ENCODE data around the gene SLC9B2.

Gene SLC9B2

GRCh38 chr4:103075894-103076746, 441 bp downstream of the SLC9B2 start:
- peak; percentile 30 to 50 for DNase-seq (ENCODE audit: low read depth in 2 of 2)

- no peak for DNase-seq (ENCODE audit: low read depth in 2 of 2)
Observed at GRCh38 chr4:103075435-103075893, 1.1 kb downstream of the SLC9B2 start.

DNA sequence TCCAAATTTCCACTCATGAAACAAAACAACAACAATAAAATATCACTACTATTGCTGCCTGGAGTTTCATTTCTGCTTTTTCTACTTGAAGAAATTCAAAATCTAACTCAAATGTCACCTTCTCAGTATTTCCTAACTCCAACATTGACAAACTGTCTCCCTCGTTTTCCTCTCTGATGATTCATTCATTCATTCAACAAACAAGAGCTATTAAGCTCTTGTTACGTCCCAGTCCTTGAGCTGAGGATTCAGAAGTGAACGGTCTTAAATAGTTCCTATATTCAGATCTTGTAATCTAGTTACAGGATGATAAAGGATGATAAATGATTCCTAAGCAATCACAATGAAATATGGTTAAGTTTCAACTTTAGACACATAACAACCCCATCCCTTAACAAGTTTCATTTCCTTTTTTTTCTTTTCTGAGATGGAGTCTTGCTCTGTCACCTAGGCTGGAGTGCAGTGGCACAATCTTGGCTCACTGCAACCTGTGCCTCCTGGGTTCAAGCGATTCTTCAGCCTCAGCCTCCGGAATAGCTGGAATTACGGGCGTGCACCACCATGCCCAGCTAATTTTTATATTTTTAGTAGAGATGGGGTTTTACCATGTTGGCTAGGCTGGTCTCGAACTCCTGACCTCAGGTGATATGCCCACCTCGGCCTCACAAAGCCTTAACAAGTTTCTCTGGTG, 1.7 kb downstream of the SLC9B2 start:
- no peak for DNase-seq (ENCODE audit: low read depth in 2 of 2)

DNA sequence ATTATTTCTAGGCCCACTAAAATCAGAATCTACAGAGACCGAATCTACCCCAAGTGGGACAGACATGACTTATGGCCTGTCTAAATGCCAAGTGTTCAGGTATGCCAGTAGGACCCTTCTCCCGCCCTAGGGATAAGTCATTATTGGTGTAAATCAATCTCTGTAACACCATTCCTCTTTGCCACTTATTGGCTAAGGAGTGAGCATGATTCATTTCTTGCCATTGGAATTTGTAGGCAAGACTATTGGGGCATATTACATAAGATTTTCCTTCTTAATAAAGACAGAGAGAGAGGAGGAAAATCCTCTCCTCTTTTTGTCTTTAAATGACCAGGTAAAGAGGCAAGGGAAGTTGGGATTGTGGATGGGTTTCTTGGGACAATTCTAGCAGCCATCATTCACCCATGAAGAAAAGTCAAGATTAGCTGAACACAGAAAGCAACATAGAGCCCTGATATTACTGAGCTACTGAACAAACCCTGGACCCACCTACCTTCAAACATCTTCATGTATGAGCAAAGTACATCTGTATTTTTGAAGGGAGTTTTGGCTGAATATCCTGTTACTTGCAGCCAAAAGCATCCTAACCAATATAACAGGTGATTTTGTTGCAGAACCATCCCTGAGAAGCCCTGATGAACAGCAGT, 2.6 kb downstream of the SLC9B2 start:
- no peak for DNase-seq (ENCODE audit: low read depth in 2 of 2)

DNA sequence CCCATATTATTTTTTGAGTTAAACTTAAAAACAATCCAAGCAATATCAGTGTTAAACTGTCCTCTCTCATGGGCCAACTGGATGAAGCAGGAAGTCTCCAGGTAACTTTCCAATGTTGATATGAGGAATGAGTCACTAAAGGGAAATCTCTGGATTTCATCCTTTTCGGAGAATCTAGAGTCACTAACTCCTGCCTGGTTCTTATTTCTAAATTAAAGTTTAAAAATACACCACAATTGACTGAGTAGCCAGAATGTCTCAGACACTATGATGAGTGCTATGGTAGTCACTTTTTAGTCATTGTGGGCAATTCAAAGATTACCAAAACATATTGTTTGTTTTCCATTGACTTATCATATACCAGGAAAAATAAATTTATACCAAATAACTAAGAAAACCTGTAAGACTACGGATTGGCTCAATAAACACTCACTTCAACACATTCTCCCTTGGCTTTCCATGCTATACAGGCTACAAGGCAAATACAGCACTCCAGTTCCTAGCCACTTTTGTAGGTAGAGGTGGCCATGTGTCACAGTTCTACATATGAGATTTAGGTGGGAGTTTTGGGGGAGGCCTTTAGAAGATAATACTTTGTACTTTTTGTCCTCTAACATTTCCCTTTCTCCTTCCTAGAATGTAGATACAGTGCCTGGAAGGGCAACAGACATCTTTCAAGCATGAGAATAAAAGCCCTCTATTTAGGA, 8.6 kb downstream of the SLC9B2 start:
- no peak for DNase-seq (ENCODE audit: low read depth in 2 of 2)

GRCh38 chr4:103060453-103061148, 16.0 kb downstream of the SLC9B2 start:
- DNase-seq (ENCODE audit: low read depth in 2 of 2), result no peak

GRCh38 chr4:103054030-103054429, 22.5 kb downstream of the SLC9B2 start:
- DNase-seq (ENCODE audit: low read depth in 2 of 2), result no peak

DNA sequence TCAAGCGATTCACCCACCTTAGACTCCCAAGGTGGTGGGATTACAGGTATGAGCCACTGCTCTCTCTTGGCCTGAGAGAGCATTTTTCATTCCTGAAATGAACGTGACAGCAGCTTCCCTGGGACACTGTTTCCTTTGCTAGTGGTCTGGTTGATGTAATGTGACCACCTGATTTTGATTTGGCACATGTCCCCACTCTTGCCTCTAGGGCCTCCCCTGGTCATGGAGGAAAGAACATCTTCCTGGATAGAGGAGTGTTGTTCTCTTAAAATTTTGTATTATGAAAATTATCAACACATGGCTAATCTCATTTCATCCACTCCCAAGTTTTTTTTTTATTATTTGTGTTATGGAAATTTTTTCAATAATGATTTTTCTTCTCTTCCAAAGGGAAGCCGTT, 23.8 kb downstream of the SLC9B2 start:
- DNase-seq (ENCODE audit: low read depth in 2 of 2), result no peak

GRCh38 chr4:103052145-103052544, 24.4 kb downstream of the SLC9B2 start:
- no peak for DNase-seq (ENCODE audit: low read depth in 2 of 2)

GRCh38 chr4:103050736-103051436, 25.7 kb downstream of the SLC9B2 start:
- DNase-seq (ENCODE audit: low read depth in 2 of 2), result no peak

- DNase-seq (ENCODE audit: low read depth in 2 of 2), result peak in 1 of 2 donors; percentile 17
Observed at GRCh38 chr4:103046416-103047290, 29.9 kb downstream of the SLC9B2 start.

GRCh38 chr4:103044183-103044582, 32.4 kb downstream of the SLC9B2 start:
- DNase-seq (ENCODE audit: low read depth in 2 of 2), result no peak

DNA sequence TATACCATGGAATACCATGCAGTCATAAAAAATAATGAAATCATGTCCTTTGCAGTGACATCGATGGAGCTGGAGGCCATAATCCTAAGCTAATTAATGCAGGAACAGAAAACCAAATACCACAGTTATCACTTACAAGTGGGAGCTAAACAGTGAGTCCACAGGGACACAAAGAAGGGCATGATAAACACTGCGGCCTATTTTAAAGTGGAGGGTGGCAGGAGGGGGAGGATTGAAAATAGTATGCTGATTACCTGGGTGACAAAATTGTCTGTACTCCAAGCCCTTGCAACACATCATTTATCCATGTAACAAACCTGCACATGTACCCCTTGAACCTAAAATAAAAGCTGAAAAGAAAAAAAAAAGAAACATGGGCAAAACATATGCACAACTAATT, 40.4 kb downstream of the SLC9B2 start:
- no peak for DNase-seq (ENCODE audit: low read depth in 2 of 2)

DNA sequence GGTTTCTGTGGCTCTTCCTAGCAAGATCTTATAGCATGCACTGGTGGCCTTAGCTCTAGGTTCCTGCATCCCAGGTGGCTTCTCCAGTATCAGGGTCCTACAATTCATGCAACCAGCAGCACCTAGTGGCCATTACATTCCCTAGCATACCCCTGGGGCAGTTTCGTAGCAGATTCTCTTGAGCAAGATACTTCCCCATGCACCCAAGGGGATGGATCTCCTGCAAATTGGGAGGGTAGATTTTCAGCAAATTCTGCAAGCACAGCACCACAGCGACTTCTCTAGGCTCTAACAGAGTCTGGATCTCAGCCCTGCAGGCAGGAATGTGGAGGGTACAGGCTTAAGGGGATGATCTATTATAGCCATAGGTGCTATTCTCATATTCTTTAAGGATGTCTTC, 44.0 kb downstream of the SLC9B2 start:
- DNase-seq (ENCODE audit: low read depth in 2 of 2), result no peak

GRCh38 chr4:103030791-103031190, 45.8 kb downstream of the SLC9B2 start:
- no peak for DNase-seq (ENCODE audit: low read depth in 2 of 2)

DNA sequence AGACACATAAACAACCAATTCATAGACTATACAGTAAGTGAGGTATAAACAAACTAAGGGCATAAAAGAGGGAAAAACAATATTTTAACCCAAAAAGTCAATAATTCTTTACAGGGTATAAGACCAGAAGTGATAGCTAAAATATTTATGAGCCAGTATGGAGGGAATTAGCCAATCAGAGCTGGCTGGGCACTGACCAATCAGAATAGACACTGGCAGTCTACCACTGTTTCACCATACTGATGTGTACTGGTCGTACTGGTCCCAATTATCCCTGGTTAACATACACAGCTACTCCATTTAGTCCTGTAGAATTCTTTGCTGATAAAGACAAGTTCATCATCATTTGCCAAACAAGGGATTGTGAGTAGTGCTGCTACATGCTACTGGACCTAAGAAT, 47.3 kb downstream of the SLC9B2 start:
- no peak for DNase-seq (ENCODE audit: low read depth in 2 of 2)

- no peak for DNase-seq (ENCODE audit: low read depth in 2 of 2)
Observed at GRCh38 chr4:103026868-103027267, 49.7 kb downstream of the SLC9B2 start.

DNA sequence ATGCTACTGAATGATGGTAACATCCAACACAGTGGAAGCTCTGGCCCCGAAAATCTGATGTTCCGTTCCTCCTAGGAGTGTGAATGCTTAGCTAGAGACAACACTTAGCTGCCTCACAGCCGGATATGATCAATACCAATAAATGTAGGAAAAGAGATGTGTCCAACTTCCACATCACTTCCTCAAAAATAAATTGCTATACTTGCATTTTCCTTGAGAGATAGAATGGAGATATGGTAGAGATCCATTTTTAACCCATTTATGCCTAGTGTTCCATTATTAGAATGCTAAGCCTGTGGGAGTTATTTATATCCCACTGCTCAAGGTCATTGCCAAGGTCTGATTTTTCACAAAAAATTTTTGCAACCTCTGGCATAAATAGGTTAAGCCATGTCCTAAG, 51.6 kb downstream of the SLC9B2 start:
- no peak for DNase-seq (ENCODE audit: low read depth in 2 of 2)

DNA sequence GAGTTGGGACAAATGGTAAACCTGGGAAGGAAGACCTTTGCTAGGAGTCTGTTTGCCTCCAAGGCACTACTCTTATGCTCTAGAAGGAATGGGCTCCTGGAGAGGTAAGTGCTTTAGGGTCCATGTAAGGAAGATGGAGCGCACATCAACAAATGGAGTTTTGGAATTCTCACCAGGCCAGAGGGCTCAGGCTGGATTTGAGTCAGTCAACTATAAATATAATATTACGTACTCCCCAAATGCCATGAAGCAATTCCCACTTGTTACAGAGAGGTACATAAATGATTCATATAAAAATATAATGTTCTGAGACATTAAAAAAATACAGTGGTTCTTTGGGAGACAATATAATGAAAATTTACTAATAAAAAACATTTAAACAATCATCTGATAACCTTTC, 55.4 kb downstream of the SLC9B2 start:
- DNase-seq (ENCODE audit: low read depth in 2 of 2), result no peak
